Pancreas (tissue), 10 donors: Measurements from ENCODE around the gene IL21R. TPM values are rescaled to one million over a fixed set of nuclear protein-coding genes. Genes with fewer than 3 reads are reported as not detected.
"Not testable (repeated sequence)": the region's sequence is repeated elsewhere in the genome, so short reads cannot be mapped to it uniquely, and the experiment has no call there.

ENCODE experiments used
- ATAC-seq, 4 donors: fragments of 200-7000 bp; cut with Tn5 transposase; one replicate each; pipeline versions ENCODE4 v1.8.0 to v1.9.1; 2020; ENCODE audit warnings: mild to moderate bottlenecking in 4 of 4, moderate library complexity in 4 of 4
- DNase-seq, 6 donors: peaks; one replicate each; pipeline ENCODE4 v3.0.0-alpha.2; 2020
- FAIRE-seq: peaks from 2 replicates; lab custom pipeline; 2012; peaks lifted over from hg19 to GRCh38; lab: Jason Lieb, UNC
- H3K27ac ChIP-seq, 4 donors: fragments of 200-600 bp; sonication (generic); 1 replicate in 3 of 4; 2 replicates in 1 of 4; pipeline versions ENCODE4 v1.5.0 to v1.8.0; 2020
- H3K27me3 ChIP-seq, 4 donors: fragments of 200-600 bp; one replicate each; pipeline ENCODE4 v1.8.0; 2021
- H3K36me3 ChIP-seq, 3 donors: fragments of 200-600 bp; sonication (generic) in 1 of 3; one replicate each; pipeline versions ENCODE4 v1.5.0 to v1.8.0; 2020 to 2021
- H3K4me1 ChIP-seq, 3 donors: fragments of 200-600 bp; one replicate each; pipeline ENCODE4 v1.8.0; 2021
- H3K4me3 ChIP-seq, 4 donors: fragments of 200-600 bp; sonication (generic) in 2 of 4; one replicate each; pipeline versions ENCODE4 v1.5.0 to v1.8.0; 2020 to 2021
- H3K9me3 ChIP-seq, 4 donors: fragments of 200-600 bp; one replicate each; pipeline ENCODE4 v1.8.0; 2021
- WGBS, 2 donors: extraction: QIAGEN DNeasy Blood & Tissue Kit; methylation state at CpG; one replicate each; pipeline ENCODE4 v1.1.7; 2013; 5-methylcytosine and 5-hydroxymethylcytosine counted together
- intact Hi-C, 3 donors: fragments of 100-400 bp; cut with DNase I; formaldehyde crosslinking; loops; one replicate each; pipeline versions ENCODE4 v1.11.1 to v1.14.2; 2022
- polyA plus RNA-seq, 2 donors: library from polyadenylated mRNA; stranded (reverse); fragments of 200-250 nt; gene quantifications; one replicate each; pipeline ENCODE4 v1.2.3, GENCODE V29; 2013
- total RNA-seq, 6 donors: library from RNA; stranded (reverse); fragmentation: NEBNext Ultra II Directional in 4 of 6; extraction: Animal tissue kit (Norgen Biotek cat#: 25700) in 4 of 6; gene quantifications; one replicate each; pipeline versions ENCODE4 v1.2.1 to v1.2.4, GENCODE V29; 2021 to 2023
- TF ChIP-seq, protein P1 (sequence below), 4 donors: fragments of 200-600 bp; sonication (generic) in 3 of 4; IDR thresholded peaks; one replicate each; pipeline versions ENCODE4 v1.5.0 to v1.8.0; 2021; ENCODE audit warnings: antibody characterized with exemption in 4 of 4
- donor health status: healthy with polysubstance abuse.
- donor health status: DM: no; HTN: no; CAD: no; lungs with moderate emphysema.
- donor health status: DM: no; HTN: no; CAD: no.
- donor health status: control.
- donor health status: control.
- donor health status: Bipolar disorder and iron deficiency.
- donor health status: DM: yes; HTN: yes; CAD: no.
- donor health status: DM: no; HTN: no; CAD: no.
- donor health status: DM: no; HTN: no; CAD: no.
- donor health status: DM: yes; HTN: yes; CAD: no.

The IL21R gene
- total and polyA plus RNA-seq, 8 donors: 0.08 to 0.79 (median 0.31) TPM; not detected in 2

DNA sequence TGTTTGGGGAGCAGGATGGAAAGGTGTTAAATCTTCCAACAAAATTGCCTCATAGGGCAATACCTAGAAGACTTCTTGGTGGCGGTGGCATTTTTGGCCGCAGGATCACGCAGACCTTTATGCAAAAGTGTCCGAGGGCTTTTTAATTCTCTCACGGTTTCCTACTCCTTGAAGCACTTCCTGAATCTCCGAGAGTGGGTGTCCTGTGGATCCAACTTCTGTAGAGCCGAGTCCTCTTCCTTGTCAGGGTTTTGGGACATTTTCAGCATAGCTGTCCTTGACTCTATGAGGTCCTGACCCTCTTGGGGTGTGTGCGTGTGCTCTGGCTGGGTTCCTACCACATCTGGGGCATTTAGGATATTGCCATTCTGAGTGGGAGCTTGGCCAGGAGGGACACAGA lies 31.7 kb downstream of the IL21R start:
- Histone ChIP-seq H3K36me3 (no peaks in the 10 kb centered on the region), H3K9me3 (no peaks in the 10 kb centered on the region), H3K4me3 (no peak overlapping the region), H3K27me3 (no peaks in the 10 kb centered on the region), H3K4me1 (no peaks in the 10 kb centered on the region), H3K27ac (no peak overlapping the region)
- 61 to 64% methylated on average over 8 of the region's 8 CpGs for WGBS, 2 donors
- no peak for FAIRE-seq
- no peak for ATAC-seq
- DNase-seq: no peak
- TF ChIP-seq, protein P1, sequence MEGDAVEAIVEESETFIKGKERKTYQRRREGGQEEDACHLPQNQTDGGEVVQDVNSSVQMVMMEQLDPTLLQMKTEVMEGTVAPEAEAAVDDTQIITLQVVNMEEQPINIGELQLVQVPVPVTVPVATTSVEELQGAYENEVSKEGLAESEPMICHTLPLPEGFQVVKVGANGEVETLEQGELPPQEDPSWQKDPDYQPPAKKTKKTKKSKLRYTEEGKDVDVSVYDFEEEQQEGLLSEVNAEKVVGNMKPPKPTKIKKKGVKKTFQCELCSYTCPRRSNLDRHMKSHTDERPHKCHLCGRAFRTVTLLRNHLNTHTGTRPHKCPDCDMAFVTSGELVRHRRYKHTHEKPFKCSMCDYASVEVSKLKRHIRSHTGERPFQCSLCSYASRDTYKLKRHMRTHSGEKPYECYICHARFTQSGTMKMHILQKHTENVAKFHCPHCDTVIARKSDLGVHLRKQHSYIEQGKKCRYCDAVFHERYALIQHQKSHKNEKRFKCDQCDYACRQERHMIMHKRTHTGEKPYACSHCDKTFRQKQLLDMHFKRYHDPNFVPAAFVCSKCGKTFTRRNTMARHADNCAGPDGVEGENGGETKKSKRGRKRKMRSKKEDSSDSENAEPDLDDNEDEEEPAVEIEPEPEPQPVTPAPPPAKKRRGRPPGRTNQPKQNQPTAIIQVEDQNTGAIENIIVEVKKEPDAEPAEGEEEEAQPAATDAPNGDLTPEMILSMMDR (IDR thresholded peaks at IDR 0.05): no peak
- intact Hi-C loops: no loop called here

GRCh38 chr16:27434141-27435051 lies 32.4 kb downstream of the IL21R start:
- peak in 2 of 6 donors; percentile 4 to 30 for DNase-seq

GRCh38 chr16:27435146-27435545 lies 33.2 kb downstream of the IL21R start:
- H3K36me3 ChIP-seq, H3K4me1 ChIP-seq, H3K27me3 ChIP-seq, H3K9me3 ChIP-seq, H3K4me3 ChIP-seq, intact Hi-C loops, H3K27ac ChIP-seq, FAIRE-seq, ATAC-seq: not testable (repeated sequence)
- 88 to 92% methylated on average over 5 of the region's 5 CpGs for WGBS, 2 donors
- peak in 2 of 6 donors; percentile 0 to 11 for DNase-seq

More at GRCh38 chr16:27434141-27435051, 32.4 kb downstream of the IL21R start:
- intact Hi-C loops: no loop called here
- Histone ChIP-seq H3K4me1 (no peaks in the 10 kb centered on the region), H3K27me3 (no peaks in the 10 kb centered on the region), H3K9me3 (no peaks in the 10 kb centered on the region), H3K36me3 (no peaks in the 10 kb centered on the region), H3K4me3 (no peak overlapping the region), H3K27ac (no peak overlapping the region)
- TF ChIP-seq, protein P1 (IDR thresholded peaks at IDR 0.05): no peak
- FAIRE-seq (no peak), ATAC-seq (no peak)
- 71 to 79% methylated on average over 16 of the region's 16 CpGs for WGBS, 2 donors

GRCh38 chr16:27436065-27436464 lies 34.1 kb downstream of the IL21R start:
- no peaks in the 10 kb centered on the region for H3K4me1 ChIP-seq
- TF ChIP-seq, protein P1 (IDR thresholded peaks at IDR 0.05): no peak
- WGBS, 2 donors: 78 to 83% methylated on average over 8 of the region's 8 CpGs
- DNase-seq (peak in 1 of 6 donors; percentile 27), ATAC-seq (no peak), FAIRE-seq (no peak)
- intact Hi-C loops: no loop called here
- no peaks in the 10 kb centered on the region for H3K36me3 ChIP-seq
- no peak overlapping the region for H3K4me3 ChIP-seq
- H3K27ac ChIP-seq: no peak overlapping the region
- no peaks in the 10 kb centered on the region for H3K9me3 ChIP-seq
- H3K27me3 ChIP-seq: no peaks in the 10 kb centered on the region

- Histone ChIP-seq H3K9me3 (no peaks in the 10 kb centered on the region), H3K4me3 (no peak overlapping the region), H3K4me1 (no peaks in the 10 kb centered on the region), H3K27ac (no peak overlapping the region), H3K36me3 (no peaks in the 10 kb centered on the region), H3K27me3 (no peaks in the 10 kb centered on the region)
- DNase-seq (peak in 1 of 6 donors; percentile 36), FAIRE-seq (no peak), ATAC-seq (no peak)
- WGBS, 2 donors: 61 to 68% methylated on average over 9 of the region's 9 CpGs
- TF ChIP-seq, protein P1 (IDR thresholded peaks at IDR 0.05): no peak
- intact Hi-C loops: no loop called here
Observed at GRCh38 chr16:27436921-27437650, 35.1 kb downstream of the IL21R start.
